SU-DHL-6 (cell line): ENCODE results near the gene RASL11A.
A peak's percentile ranks its signal among the peaks of the same experiment; 100 is the strongest.

Experiments
- H2AFZ ChIP-seq: fragments of 200-600 bp; sonication (generic); 2 replicates; pipeline ENCODE4 v1.6.1; 2014; ENCODE audit warnings: low read depth, mild to moderate bottlenecking, moderate library complexity, mixed read lengths, antibody characterized with exemption, low read length; ENCODE audit not compliant: severe bottlenecking
- H3F3A ChIP-seq: fragments of 200-600 bp; shearing (Covaris generic); 2 replicates; pipeline ENCODE4 v1.6.0; 2016; ENCODE audit warnings: antibody characterized with exemption, mild to moderate bottlenecking; ENCODE audit not compliant: insufficient read depth
- H3K27ac ChIP-seq: fragments of 200-600 bp; sonication (generic); 2 replicates; pipeline ENCODE4 v1.5.1; 2016; ENCODE audit warnings: low read depth, mild to moderate bottlenecking, low read length, moderate library complexity, mixed read lengths
- H3K27me3 ChIP-seq: fragments of 200-600 bp; sonication (generic), shearing (Covaris generic); 2 replicates; pipeline ENCODE4 v1.6.0; 2014; ENCODE audit warnings: mild to moderate bottlenecking, low read length
- H3K36me3 ChIP-seq: fragments of 200-600 bp; sonication (generic); 2 replicates; pipeline ENCODE4 v1.6.1; 2014; ENCODE audit warnings: mild to moderate bottlenecking, low read length, mixed read lengths
- H3K4me2 ChIP-seq: fragments of 300-600, 200-600 bp; shearing (Covaris generic), sonication (generic); 2 replicates; pipeline ENCODE4 v1.6.0; 2014; ENCODE audit warnings: low read length, low read depth, mild to moderate bottlenecking; ENCODE audit not compliant: poor library complexity, severe bottlenecking
- H3K4me3 ChIP-seq: fragments of 200-600 bp; sonication (generic); 2 replicates; pipeline ENCODE4 v1.5.1; 2014; ENCODE audit warnings: antibody characterized with exemption, low read length, mild to moderate bottlenecking, mixed read lengths; ENCODE audit not compliant: insufficient read depth, poor library complexity, severe bottlenecking
- H3K79me2 ChIP-seq: fragments of 200-600 bp; sonication (generic); 2 replicates; pipeline ENCODE4 v1.6.1; 2014; ENCODE audit warnings: mild to moderate bottlenecking, low read length, moderate library complexity; ENCODE audit not compliant: insufficient read depth
- H3K9ac ChIP-seq: fragments of 200-600 bp; sonication (generic); 2 replicates; pipeline ENCODE4 v1.7.0; 2014; ENCODE audit warnings: mild to moderate bottlenecking, low read length
- H3K9me2 ChIP-seq: fragments of 200-600 bp; sonication (generic); replicated peaks from 2 replicates; pipeline ENCODE4 v1.6.1; 2014; ENCODE audit warnings: low read length; ENCODE audit not compliant: insufficient read depth
- H3K9me3 ChIP-seq: fragments of 200-600 bp; sonication (generic); 2 replicates; pipeline ENCODE4 v1.6.1; 2014; ENCODE audit warnings: low read length, mixed read lengths; ENCODE audit not compliant: insufficient read depth
- H4K20me1 ChIP-seq: fragments of 200-600 bp; sonication (generic); 2 replicates; pipeline ENCODE4 v1.6.1; 2014; ENCODE audit warnings: low read depth, mild to moderate bottlenecking, antibody characterized with exemption, low read length, moderate library complexity, mixed read lengths
- CTCF ChIP-seq: fragments of 200-600 bp; sonication (generic); IDR thresholded peaks from one replicate; pipeline ENCODE4 v1.5.1; 2017; ENCODE audit warnings: antibody characterized with exemption, mild to moderate bottlenecking, low read length, moderate library complexity; ENCODE audit not compliant: insufficient read depth, poor library complexity, severe bottlenecking
- EZH2phosphoT487 ChIP-seq: fragments of 200-600 bp; sonication (generic), shearing (Covaris generic); conservative IDR thresholded peaks from 2 replicates; pipeline ENCODE4 v1.6.1; 2018; ENCODE audit warnings: mild to moderate bottlenecking, antibody characterized with exemption, low read length, moderate library complexity, mixed read lengths

The RASL11A gene

GRCh38 chr13:27242702-27243101 is 27.9 kb upstream of the RASL11A start:
- Histone ChIP-seq H4K20me1 (no peaks in the 10 kb centered on the region), H3K9me3 (no peaks in the 10 kb centered on the region), H3K27me3 (no peaks in the 10 kb centered on the region), H3K79me2 (no peaks in the 10 kb centered on the region), H3F3A (no peaks in the 10 kb centered on the region), H3K4me3 (no peak overlapping the region), H3K9me2 (no peaks in the 10 kb centered on the region), H3K9ac (no peak overlapping the region), H3K4me2 (no peak overlapping the region), H3K27ac (no peak overlapping the region), H2AFZ (no peak overlapping the region), H3K36me3 (no peaks in the 10 kb centered on the region)
- TF ChIP-seq EZH2phosphoT487 (no peak), CTCF (no peak)

GRCh38 chr13:27245610-27246009 is 25.0 kb upstream of the RASL11A start:
- no peak for TF ChIP-seq EZH2phosphoT487
- TF ChIP-seq CTCF, result no peak
- Histone ChIP-seq H3K9me2 (no peaks in the 10 kb centered on the region), H3K79me2 (peaks cover 14% of the 10 kb centered on the region)

GRCh38 chr13:27250833-27251165 is 19.8 kb upstream of the RASL11A start:
- Histone ChIP-seq H3K79me2 (peaks cover 62% of the 10 kb centered on the region), H3F3A (peaks cover 33% of the 10 kb centered on the region), H3K4me2 (peak overlapping the region; percentile 83), H3K9me2 (no peaks in the 10 kb centered on the region), H3K27me3 (no peaks in the 10 kb centered on the region), H3K9ac (peak overlapping the region; percentile 95), H2AFZ (no peak overlapping the region), H3K27ac (peak overlapping the region; percentile 86), H4K20me1 (peaks cover 30% of the 10 kb centered on the region), H3K9me3 (no peaks in the 10 kb centered on the region), H3K4me3 (peak overlapping the region; percentile 86), H3K36me3 (peaks cover 37% of the 10 kb centered on the region)
- TF ChIP-seq CTCF, result no peak
- no peak for TF ChIP-seq EZH2phosphoT487

More at GRCh38 chr13:27245610-27246009, 25.0 kb upstream of the RASL11A start:
- Histone ChIP-seq H3K27me3 (no peaks in the 10 kb centered on the region), H3K27ac (no peak overlapping the region), H3K4me2 (no peak overlapping the region), H4K20me1 (no peaks in the 10 kb centered on the region), H3F3A (no peaks in the 10 kb centered on the region; the same call in 1 of the 2 replicates), H3K9ac (no peak overlapping the region), H2AFZ (no peak overlapping the region), H3K36me3 (no peaks in the 10 kb centered on the region), H3K9me3 (no peaks in the 10 kb centered on the region), H3K4me3 (no peak overlapping the region)
